ENCODE results near the gene RAE1.

The RAE1 gene

DNA sequence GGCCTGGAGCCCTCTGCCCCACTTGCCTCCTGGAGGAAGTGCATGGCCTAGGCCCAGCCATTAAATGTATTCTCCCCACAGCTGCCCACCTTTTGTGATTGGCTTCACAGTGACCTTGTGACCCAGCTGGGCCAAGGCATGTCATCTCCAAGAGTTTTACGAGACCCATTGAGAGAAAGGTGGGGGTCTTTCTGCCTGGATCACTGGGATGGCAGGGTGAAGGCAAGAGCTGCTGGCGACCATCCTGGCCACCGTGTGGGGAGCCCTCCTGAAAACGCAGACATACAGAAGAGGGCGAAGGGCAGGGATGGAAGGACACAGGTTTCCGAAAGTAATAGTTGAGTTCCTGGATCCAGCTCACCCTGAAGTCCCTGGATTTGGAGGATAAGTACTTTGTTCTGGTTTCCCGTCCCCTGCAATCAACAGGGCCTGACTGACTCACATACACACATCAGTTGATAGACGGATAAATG, 33.7 kb upstream of the RAE1 start:
- no peaks in the 10 kb centered on the region for H3K9me3 Mint-ChIP-seq
- H3K4me3 Mint-ChIP-seq, result no peak overlapping the region
- H3K27me3 Mint-ChIP-seq (ENCODE audit: low read depth), result peaks cover 36% of the 10 kb centered on the region
- peaks cover 5% of the 10 kb centered on the region for H3K4me1 Mint-ChIP-seq
- H3K36me3 Mint-ChIP-seq (ENCODE audit: low read depth), result no peaks in the 10 kb centered on the region
- TF ChIP-seq, protein P1, sequence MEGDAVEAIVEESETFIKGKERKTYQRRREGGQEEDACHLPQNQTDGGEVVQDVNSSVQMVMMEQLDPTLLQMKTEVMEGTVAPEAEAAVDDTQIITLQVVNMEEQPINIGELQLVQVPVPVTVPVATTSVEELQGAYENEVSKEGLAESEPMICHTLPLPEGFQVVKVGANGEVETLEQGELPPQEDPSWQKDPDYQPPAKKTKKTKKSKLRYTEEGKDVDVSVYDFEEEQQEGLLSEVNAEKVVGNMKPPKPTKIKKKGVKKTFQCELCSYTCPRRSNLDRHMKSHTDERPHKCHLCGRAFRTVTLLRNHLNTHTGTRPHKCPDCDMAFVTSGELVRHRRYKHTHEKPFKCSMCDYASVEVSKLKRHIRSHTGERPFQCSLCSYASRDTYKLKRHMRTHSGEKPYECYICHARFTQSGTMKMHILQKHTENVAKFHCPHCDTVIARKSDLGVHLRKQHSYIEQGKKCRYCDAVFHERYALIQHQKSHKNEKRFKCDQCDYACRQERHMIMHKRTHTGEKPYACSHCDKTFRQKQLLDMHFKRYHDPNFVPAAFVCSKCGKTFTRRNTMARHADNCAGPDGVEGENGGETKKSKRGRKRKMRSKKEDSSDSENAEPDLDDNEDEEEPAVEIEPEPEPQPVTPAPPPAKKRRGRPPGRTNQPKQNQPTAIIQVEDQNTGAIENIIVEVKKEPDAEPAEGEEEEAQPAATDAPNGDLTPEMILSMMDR (IDR thresholded peaks at IDR 0.05; ENCODE audit: unreplicated experiment in 3 of 3), result no peak
- H3K27ac Mint-ChIP-seq, result no peak overlapping the region

GRCh38 chr20:57317789-57318371, 33.2 kb upstream of the RAE1 start:
- TF ChIP-seq, protein P1 (IDR thresholded peaks at IDR 0.05; ENCODE audit: unreplicated experiment in 3 of 3), result no peak
- Mint-ChIP-seq H3K27ac (peak overlapping the region in 1 of 3 experiments; percentile 9), H3K27me3 (ENCODE audit: low read depth) (peaks cover 40% of the 10 kb centered on the region), H3K4me3 (no peak overlapping the region), H3K36me3 (ENCODE audit: low read depth) (no peaks in the 10 kb centered on the region), H3K9me3 (no peaks in the 10 kb centered on the region), H3K4me1 (peaks cover 10% of the 10 kb centered on the region)

- no peaks in the 10 kb centered on the region for H3K36me3 Mint-ChIP-seq (ENCODE audit: low read depth)
- TF ChIP-seq, protein P1 (IDR thresholded peaks at IDR 0.05; ENCODE audit: unreplicated experiment in 3 of 3), result no peak
- no peaks in the 10 kb centered on the region for H3K9me3 Mint-ChIP-seq
- H3K4me3 Mint-ChIP-seq, result no peak overlapping the region
- H3K27me3 Mint-ChIP-seq (ENCODE audit: low read depth), result peaks cover 37% of the 10 kb centered on the region
- H3K4me1 Mint-ChIP-seq, result peaks cover 13% of the 10 kb centered on the region
- no peak overlapping the region for H3K27ac Mint-ChIP-seq
These were observed 31.5 kb upstream of the RAE1 start for GRCh38 chr20:57319584-57319983.

GRCh38 chr20:57320358-57320757, 30.7 kb upstream of the RAE1 start:
- Mint-ChIP-seq H3K36me3 (ENCODE audit: low read depth) (no peaks in the 10 kb centered on the region), H3K27ac (no peak overlapping the region)
- TF ChIP-seq, protein P1 (IDR thresholded peaks at IDR 0.05; ENCODE audit: unreplicated experiment in 3 of 3), result no peak

GRCh38 chr20:57321142-57321541, 29.9 kb upstream of the RAE1 start:
- Mint-ChIP-seq H3K9me3 (no peaks in the 10 kb centered on the region), H3K27ac (no peak overlapping the region), H3K27me3 (ENCODE audit: low read depth) (peaks cover 33% of the 10 kb centered on the region), H3K4me3 (no peak overlapping the region), H3K4me1 (peaks cover 13% of the 10 kb centered on the region), H3K36me3 (ENCODE audit: low read depth) (no peaks in the 10 kb centered on the region)
- TF ChIP-seq, protein P1 (IDR thresholded peaks at IDR 0.05; ENCODE audit: unreplicated experiment in 3 of 3), result no peak

More at GRCh38 chr20:57320358-57320757, 30.7 kb upstream of the RAE1 start:
- Mint-ChIP-seq H3K27me3 (ENCODE audit: low read depth) (peaks cover 36% of the 10 kb centered on the region), H3K4me1 (peaks cover 13% of the 10 kb centered on the region), H3K9me3 (no peaks in the 10 kb centered on the region), H3K4me3 (no peak overlapping the region)

DNA sequence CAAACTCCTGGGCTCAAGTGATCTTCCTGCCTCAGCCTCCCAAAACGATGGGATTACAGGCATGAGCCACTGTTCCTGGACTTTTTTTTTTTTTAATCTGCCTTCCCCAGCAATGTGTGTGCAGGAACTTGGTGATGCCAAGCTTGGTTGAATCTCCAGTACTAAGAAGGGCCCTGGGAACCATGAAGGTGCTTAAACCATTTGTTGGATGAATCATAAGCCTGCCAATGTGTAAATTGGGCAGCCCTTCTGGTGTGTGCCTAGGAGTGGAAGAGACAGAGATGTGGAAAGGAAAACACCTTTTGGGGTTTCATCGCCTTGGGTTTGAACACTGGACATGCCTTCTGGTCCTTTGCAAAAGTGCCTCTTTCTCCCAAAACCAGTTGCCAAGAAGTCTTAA, 28.6 kb upstream of the RAE1 start:
- H3K27me3 Mint-ChIP-seq (ENCODE audit: low read depth), result peaks cover 43% of the 10 kb centered on the region
- no peaks in the 10 kb centered on the region for H3K36me3 Mint-ChIP-seq (ENCODE audit: low read depth)
- TF ChIP-seq, protein P1 (IDR thresholded peaks at IDR 0.05; ENCODE audit: unreplicated experiment in 3 of 3), result no peak
- peaks cover 13% of the 10 kb centered on the region for H3K4me1 Mint-ChIP-seq
- H3K4me3 Mint-ChIP-seq, result no peak overlapping the region
- H3K9me3 Mint-ChIP-seq, result no peaks in the 10 kb centered on the region
- no peak overlapping the region for H3K27ac Mint-ChIP-seq

Measured in nephron (organoid).